Hematopoietic multipotent progenitor cell treated with erythropoietin and hydrocortisone succinate and interleukin-3 and kit ligand, for 4 days (in vitro differentiated cells): ENCODE data around the gene SCN3B.

ENCODE experiments used
- DNase-seq: peaks from one replicate; pipeline ENCODE4 v3.0.0-alpha.2; 2015

Gene SCN3B

GRCh38 chr11:123594921-123595320, 59.5 kb downstream of the SCN3B start:
- DNase-seq: no peak

DNA sequence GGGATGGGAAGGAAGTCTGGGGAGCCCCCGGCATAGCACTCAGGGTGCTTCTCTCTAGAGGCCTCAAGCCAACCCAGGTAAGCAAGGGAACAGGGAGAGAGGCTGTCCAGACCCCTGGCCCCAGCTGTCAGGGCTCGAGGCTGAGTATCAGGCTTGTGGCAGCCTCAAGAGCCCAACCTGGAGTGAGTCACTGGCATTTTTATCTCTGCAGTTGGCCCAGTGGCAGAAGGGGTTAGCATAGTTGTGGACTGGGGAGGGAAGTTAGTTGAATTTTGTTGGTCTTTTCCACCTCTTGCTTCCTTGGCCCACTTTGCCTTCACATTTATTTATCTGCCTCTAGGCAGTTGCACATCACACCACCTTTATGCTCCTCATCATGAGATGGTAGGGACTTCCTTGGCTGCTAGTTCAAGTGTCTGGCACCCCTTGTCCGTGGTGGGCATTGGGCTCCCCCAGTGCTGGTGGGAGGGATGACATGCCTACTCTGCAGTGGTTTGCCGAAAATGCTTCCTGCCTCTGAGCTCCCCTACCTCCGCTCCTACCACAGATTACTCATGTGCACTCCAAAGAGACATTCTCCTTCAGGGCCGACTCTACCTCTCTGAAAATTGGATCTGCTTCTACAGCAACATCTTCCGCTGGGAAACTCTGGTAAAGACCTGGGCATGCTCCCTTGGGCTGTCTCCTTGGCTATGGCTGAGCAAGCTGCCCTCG, 60.1 kb downstream of the SCN3B start:
- DNase-seq: no peak

DNA sequence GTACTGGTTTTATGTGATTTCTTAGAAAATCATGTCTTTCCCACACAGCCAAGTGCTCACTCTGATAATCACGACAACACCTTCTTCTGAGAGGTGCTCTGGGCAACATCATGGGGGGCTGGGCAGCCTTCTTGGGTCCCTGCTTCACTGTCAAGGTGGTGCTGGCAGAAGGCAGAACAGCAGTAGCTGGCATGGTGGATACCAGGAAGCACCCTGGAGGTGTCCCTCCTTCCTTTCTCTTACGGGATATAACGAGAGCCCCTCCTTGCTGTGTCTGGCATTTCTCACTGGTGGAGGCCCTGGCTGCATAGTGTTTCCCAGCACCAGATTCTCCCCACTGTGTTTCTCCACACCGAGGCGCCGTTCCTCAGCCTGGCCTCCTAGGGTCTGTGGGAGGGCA, 60.9 kb downstream of the SCN3B start:
- DNase-seq: no peak

DNA sequence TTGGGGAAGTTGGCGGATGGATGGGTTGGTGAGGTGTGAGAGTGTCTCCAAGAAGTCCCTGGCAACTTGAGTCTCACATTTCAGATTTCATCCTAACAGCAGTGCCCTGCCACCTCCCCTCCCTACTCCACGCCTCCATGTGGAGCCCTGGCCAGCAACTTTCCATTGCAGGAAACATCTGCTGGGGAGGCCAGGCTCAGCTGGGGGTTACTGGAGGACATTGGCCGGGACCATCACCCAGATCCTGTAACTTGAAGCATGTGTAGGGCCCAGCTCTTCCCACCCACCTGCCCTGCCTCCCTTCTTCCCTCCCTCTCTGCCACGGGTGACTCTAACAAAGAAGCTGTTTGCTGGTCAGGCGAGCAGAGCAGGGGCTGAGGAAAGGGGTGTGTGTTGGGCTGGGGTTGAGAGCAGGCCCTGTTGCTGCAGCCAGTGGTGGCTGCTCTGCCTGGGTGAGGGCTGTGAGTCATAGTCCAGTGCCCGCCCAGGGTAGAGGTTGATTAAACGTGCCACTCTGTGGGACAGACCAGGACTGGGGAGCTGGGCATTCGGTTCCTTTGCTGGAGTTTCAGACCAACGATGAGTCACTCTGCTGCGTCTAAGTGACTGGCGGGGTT, 64.0 kb downstream of the SCN3B start:
- DNase-seq: no peak

- DNase-seq: no peak
Measured at GRCh38 chr11:123588864-123589262, 65.6 kb downstream of the SCN3B start.

DNA sequence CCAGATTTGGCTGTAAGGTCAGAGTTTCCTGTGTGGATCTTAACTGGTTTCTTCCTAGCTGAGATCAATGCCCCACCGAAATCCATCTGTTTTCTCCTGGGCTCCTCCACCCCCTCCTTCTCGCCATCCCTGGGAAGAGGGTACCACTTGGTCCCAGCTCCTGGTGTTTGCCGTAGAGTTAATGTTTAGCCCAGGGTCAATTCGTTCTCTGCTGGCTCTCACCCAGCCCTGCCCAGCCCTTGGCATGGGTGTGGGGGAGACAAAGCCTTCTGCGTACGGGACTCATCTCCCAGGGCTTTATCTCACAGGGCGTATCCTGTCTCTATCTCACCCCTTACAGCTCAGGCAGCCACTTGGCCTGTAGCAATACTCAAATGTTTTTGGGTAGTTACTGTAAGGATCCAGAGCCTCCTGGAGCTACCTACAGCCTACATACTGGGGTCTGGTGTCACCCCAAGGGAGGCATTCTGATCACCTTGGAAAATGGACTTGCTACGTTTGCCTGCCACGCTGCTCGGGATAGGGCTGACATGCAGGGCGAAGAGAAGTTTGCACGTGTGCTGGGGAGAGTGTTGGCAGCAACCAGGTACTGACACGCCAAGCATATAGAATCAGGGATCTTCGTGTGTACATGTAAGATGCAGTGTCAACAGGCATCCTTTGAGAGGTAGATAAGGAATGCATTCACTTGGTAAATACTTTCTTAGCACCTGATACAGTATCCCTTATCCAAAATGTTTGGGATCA, 66.1 kb downstream of the SCN3B start:
- DNase-seq: no peak

- DNase-seq: no peak
Measured at GRCh38 chr11:123587559-123587958, 66.9 kb downstream of the SCN3B start.

DNA sequence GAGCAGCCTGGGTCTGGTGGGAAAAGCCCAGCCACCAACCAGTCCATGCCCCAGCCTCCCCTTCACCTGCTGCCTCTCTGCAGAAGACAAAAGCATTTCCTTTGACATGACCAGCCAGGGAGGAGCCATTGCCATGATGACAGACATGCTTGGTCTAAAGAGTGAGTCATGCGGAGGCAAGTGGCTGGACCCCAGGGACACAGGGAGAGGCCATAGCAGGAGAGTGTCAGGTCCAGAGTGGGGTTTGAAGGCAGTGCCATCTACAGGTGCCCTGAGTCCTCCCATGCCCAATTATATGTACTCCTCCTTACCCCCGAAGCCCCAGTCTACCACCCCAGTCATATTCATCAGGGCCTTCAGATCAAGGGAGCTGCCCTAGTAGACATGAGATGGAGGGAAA, 67.4 kb downstream of the SCN3B start:
- no peak for DNase-seq

GRCh38 chr11:123586568-123586967, 67.9 kb downstream of the SCN3B start:
- DNase-seq: no peak

DNA sequence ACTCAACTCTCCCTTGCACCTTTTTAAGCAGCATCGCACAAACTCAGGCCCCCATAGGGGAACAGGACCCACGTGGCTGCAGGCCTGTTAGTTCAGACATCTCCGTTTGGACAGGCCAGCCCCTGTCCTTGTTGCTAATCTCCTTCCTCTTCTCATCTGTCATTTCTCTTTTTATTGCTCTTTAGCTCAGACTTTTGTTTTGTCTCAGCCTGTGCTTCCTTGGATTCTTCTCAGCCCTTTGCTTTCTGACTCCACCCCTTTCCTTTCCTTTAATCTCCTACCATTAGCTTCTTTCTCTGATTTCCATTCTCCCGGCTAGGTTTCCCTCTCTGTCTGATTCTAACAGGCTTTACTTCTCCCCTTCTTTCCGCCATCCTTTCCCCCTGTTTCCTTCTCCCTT, 68.7 kb downstream of the SCN3B start:
- no peak for DNase-seq

DNA sequence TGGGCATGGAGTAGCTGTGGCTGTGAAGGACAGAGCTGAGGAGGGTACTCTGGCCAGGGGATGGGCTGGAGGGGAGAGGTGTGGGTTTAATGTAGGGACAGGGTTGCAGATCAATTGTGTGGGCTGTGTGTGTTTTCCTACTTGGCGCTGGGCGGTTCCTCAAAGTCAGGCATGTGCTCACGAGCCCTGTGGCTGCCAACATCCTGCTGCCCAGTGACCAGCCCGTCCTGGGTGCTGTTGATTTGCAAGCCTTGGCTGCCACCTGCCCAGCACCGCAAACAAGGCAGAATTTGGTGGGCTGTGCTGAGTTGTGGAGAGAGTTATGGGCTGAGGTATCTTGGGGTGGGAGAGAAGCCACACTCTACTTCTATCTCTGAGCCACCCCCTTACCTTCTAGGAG, 69.2 kb downstream of the SCN3B start:
- DNase-seq: no peak

DNA sequence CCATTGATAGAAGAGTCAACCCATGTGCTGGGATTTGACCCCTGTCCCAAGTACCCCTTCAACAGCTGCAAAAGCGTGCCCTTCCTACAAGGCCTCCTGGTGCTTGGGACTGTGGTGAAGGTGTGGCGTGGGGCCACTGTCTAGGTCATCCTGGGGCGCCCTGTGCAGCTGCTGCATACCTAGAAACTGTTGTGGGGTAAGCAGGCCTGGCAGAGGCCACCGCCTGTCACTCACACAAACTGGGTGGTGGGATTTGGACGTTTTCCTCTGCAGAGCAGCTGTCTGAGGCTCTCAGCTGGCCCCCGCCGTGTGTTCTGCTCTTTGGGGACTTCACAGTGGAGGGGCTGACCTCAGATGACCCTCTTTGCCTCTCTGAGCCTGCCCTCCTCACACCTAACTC, 69.7 kb downstream of the SCN3B start:
- DNase-seq: no peak

DNA sequence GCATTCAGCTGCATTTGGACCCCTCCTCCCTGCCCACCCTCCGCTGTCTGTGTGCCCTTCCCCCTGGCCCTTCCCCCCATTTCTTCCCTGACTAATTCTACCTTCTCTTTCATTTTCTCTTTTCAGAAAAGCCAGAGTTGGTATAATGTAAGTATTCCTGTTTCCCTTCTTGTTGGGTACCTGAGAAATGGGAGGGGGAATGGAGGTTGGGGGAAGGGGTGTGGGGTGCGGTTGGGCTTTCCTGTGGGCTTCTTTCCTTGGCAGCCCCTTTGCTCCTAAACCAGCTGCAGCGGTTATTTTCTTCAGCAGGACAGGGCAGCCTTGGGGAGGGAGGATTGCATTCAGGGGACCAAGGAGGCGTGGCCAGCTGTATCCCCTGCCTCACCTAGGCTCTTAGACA, 70.2 kb downstream of the SCN3B start:
- DNase-seq: no peak

DNA sequence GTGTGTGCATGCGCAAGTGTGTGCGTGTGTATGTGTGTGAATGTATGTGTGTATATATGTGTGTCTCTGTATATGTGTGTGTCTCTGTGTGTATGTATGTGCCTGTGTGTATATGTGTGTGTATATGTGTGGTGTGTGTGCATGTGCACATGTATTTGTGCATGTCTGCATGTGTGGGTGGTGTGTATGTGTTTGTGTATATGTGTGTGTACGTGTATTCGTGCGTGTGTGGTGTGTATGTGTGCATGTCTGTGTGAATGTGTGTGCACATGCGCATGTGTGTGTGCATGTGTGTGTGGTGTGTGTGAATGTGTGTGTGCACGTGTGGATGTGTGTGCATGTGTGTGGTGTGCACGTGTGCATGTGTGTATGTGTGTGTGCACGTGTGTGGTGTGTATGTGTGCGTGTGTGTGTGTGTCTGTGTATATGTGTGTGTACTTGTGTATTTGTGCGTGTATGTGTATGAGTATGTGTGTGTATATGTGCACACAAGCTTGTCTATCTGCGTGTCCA, 71.4 kb downstream of the SCN3B start:
- no peak for DNase-seq

DNA sequence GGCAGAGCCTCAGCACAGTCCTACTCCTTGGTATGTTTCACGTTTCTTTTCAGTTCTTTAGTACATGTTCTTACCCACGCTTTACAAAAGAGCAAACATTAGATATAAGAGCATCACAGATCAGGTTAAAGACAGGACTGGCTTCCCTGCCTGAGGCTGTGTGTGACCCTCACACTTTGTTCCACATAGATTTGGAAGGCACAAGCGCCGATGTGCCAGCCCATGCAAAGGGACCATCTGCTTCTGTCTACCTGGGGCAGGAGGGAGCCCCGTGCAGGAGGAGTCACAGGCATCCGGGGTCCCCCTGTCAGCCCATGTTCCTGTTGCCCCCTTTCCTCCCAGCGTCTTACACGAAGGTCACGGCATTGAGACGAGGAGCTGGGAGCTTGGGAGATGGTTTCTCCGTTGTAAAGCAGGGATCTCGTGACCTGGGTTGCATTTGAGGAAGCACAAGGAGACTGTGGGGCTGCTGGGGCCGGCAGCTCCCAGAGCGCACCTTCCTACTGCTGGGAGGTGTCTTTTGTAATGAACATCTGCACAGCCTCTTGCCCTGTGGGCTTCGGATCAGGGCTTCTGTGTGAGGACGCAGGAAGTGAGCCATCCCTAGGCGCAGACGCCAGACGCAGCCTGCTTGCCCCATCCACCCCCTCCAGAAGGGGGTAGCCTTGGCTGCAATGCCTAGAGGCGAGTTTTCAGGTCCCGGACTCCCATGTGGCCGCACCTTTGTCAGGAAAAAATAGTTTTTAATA, 72.6 kb downstream of the SCN3B start:
- no peak for DNase-seq

DNA sequence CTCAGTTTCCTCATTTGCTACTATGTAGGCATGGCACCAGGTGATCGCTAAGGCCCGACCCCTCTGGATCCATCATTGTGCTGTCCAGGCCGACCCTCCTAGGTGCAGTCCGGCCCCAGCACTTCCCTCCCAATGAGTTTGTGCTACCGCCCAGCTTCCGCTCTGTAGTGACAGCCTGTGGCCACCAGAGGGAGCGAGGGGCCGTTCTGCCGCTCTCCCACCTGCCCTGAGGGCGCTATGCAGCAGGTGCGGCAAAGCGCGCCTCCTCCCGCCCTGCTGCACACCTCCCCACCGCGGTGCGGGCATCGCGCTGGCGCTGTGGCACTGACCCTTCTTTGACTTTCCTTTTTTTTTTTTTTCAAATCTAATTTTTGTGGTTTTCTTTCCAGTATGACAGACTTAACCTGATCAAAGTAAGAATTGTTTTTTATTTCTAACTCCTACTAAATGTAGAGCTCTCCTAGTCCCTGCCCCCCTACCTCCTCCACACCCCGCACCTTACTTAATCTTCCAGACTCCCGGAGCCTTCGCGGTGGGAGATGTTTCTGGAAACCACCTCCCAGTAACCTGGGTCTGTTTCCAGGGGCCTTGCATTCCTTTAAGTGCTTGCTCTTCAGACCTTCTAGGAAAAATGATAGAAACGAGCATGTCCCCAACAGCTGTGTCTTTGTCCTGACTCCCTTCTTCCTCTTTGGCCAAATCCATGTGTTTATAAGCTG, 73.7 kb downstream of the SCN3B start:
- peak; percentile 73 for DNase-seq

- DNase-seq: no peak
Measured at GRCh38 chr11:123580137-123580536, 74.3 kb downstream of the SCN3B start.

DNA sequence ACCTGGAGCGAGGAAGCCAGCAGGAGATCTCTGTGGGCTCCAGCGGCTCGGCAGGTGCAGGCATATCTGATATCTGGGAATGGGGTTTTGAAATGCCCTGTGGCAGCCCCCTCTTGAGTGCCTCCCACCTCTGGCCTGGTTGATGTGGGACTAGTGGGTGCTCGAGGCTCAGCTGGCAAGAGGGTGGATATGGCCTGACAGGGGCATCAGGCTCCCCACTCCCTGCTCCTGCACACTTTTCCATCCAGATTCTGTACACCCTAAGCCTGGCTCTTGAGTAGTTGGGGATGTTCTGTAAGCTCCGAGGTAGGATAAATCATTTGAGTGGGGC, 75.0 kb downstream of the SCN3B start:
- DNase-seq: no peak
